H1 (cell line): Measurements from ENCODE around the gene ABCC9. TPM values are rescaled to one million over a fixed set of nuclear protein-coding genes. Genes with fewer than 3 reads are reported as not detected.

Source experiments
- CTCF ChIA-PET: fragments of 300-600 bp; sonication (Branson Sonifier 250); formaldehyde crosslinking; loops from one replicate; lab custom pipeline; 2021; ENCODE audit not compliant: partially characterized antibody; lab: Charles Lee
- POLR2A ChIA-PET: fragments of 300-600 bp; sonication (Branson Sonifier 250); formaldehyde crosslinking; loops from one replicate; lab custom pipeline; 2021; ENCODE audit warnings: inconsistent platforms; ENCODE audit not compliant: partially characterized antibody; lab: Charles Lee
- DNase-seq, 2 experiments: peaks; one replicate each; pipeline versions ENCODE4 v3.0.0 to v3.0.0-alpha.2; 2010 to 2022; ENCODE audit warnings: low spot score in 2 of 2, low read depth in 1 of 2, mixed read lengths in 1 of 2
- FAIRE-seq: peaks from 2 replicates; lab custom pipeline; 2011; peaks lifted over from hg19 to GRCh38; lab: Jason Lieb, UNC
- H2AFZ ChIP-seq: 2 replicates; pipeline ENCODE4 v1.8.1; 2012; ENCODE audit warnings: low read length, inconsistent platforms
- H2AK5ac ChIP-seq: 2 replicates; pipeline ENCODE4 v1.6.1; 2013; ENCODE audit warnings: low read depth, low read length
- H2BK120ac ChIP-seq: replicated peaks from 2 replicates; pipeline ENCODE3; 2013; ENCODE audit warnings: low read depth, low read length, inconsistent platforms
- H2BK12ac ChIP-seq: 2 replicates; pipeline ENCODE4 v1.6.1; 2013; ENCODE audit warnings: low read depth, low read length
- H2BK15ac ChIP-seq: 2 replicates; pipeline ENCODE4 v1.6.1; 2013; ENCODE audit warnings: low read length
- H2BK20ac ChIP-seq: 2 replicates; pipeline ENCODE4 v1.6.1; 2013; ENCODE audit warnings: low read length
- H2BK5ac ChIP-seq: 2 replicates; pipeline ENCODE4 v1.6.1; 2013; ENCODE audit warnings: low read depth, low read length
- H3K14ac ChIP-seq: 2 replicates; pipeline ENCODE4 v1.6.1; 2013; ENCODE audit warnings: inconsistent platforms; ENCODE audit not compliant: insufficient read length
- H3K18ac ChIP-seq: 2 replicates; pipeline ENCODE4 v1.6.1; 2013; ENCODE audit warnings: low read length; ENCODE audit errors: extremely low read depth
- H3K23ac ChIP-seq: 2 replicates; pipeline ENCODE4 v1.6.1; 2013; ENCODE audit warnings: inconsistent platforms; ENCODE audit not compliant: insufficient read length
- H3K23me2 ChIP-seq: 2 replicates; pipeline ENCODE4 v1.6.1; 2013; ENCODE audit warnings: low read depth, low read length
- H3K27ac ChIP-seq: 2 replicates; pipeline ENCODE4 v1.6.1; 2011; ENCODE audit warnings: low read depth, low read length, inconsistent platforms
- H3K27me3 ChIP-seq, 4 experiments: replicated peaks in 1 of 4; 1 replicate in 1 of 4; 2 replicates in 3 of 4; pipeline versions ENCODE4 v1.6.1 to v1.8.1; 2011 to 2013; ENCODE audit warnings: low read length in 3 of 4, mild to moderate bottlenecking in 3 of 4, inconsistent platforms in 2 of 4, mixed read lengths in 2 of 4, moderate library complexity in 1 of 4; ENCODE audit not compliant: control insufficient read depth in 3 of 4, insufficient read depth in 3 of 4; ENCODE audit errors: extremely low read depth in 1 of 4
- H3K36me3 ChIP-seq, 4 experiments: 2 replicates each; pipeline versions ENCODE4 v1.6.1 to v1.8.1; 2011 to 2013; ENCODE audit warnings: mild to moderate bottlenecking in 4 of 4, low read length in 3 of 4, moderate library complexity in 2 of 4, control low read depth in 1 of 4, inconsistent platforms in 1 of 4; ENCODE audit not compliant: insufficient read depth in 4 of 4, control insufficient read depth in 2 of 4
- H3K4ac ChIP-seq: replicated peaks from 2 replicates; pipeline ENCODE3; 2013; ENCODE audit warnings: low read length, low read depth, mixed read lengths, inconsistent platforms; ENCODE audit not compliant: insufficient read length
- H3K4me1 ChIP-seq, 4 experiments: replicated peaks in 1 of 4; 1 replicate in 1 of 4; 2 replicates in 3 of 4; pipeline versions ENCODE4 v1.6.1 to v1.8.1; 2011 to 2013; ENCODE audit warnings: low read length in 3 of 4, inconsistent platforms in 2 of 4, mixed read lengths in 1 of 4; ENCODE audit not compliant: insufficient read depth in 4 of 4, control insufficient read depth in 3 of 4
- H3K4me2 ChIP-seq, 2 experiments: 2 replicates each; pipeline versions ENCODE4 v1.6.1 to v1.8.1; 2011 to 2013; ENCODE audit warnings: low read depth in 2 of 2, low read length in 2 of 2, control low read depth in 1 of 2, inconsistent platforms in 1 of 2, mild to moderate bottlenecking in 1 of 2; ENCODE audit not compliant: insufficient read depth in 1 of 2
- H3K4me3 ChIP-seq, 4 experiments: fragments of 200-600, 300-600 bp in 1 of 4; sonication (generic), shearing (Covaris generic), sonication (Bioruptor Twin) in 1 of 4; 2 replicates each; pipeline versions ENCODE4 v1.5.1 to v1.8.1; 2011 to 2016; ENCODE audit warnings: low read length in 4 of 4, low read depth in 3 of 4, control low read depth in 2 of 4, inconsistent platforms in 2 of 4, mild to moderate bottlenecking in 2 of 4, mixed read lengths in 1 of 4, moderate library complexity in 1 of 4; ENCODE audit not compliant: insufficient read depth in 2 of 4; ENCODE audit errors: extremely low read depth in 1 of 4
- H3K56ac ChIP-seq: replicated peaks from 2 replicates; pipeline ENCODE3; 2013; ENCODE audit warnings: low read depth, mild to moderate bottlenecking, mixed read lengths, low read length, inconsistent platforms; ENCODE audit not compliant: insufficient read length
- H3K79me1 ChIP-seq: 2 replicates; pipeline ENCODE4 v1.6.1; 2013; ENCODE audit warnings: low read depth, low read length, control low read depth
- H3K79me2 ChIP-seq, 2 experiments: 2 replicates each; pipeline versions ENCODE4 v1.6.1 to v1.8.1; 2012 to 2013; ENCODE audit warnings: low read length in 2 of 2, mild to moderate bottlenecking in 2 of 2, inconsistent platforms in 1 of 2; ENCODE audit not compliant: insufficient read depth in 2 of 2, control insufficient read depth in 1 of 2
- H3K9ac ChIP-seq, 4 experiments: replicated peaks in 1 of 4; 1 replicate in 1 of 4; 2 replicates in 3 of 4; pipeline versions ENCODE4 v1.6.1 to v1.8.1; 2011 to 2013; ENCODE audit warnings: low read depth in 3 of 4, low read length in 3 of 4, control low read depth in 2 of 4, mild to moderate bottlenecking in 2 of 4, moderate library complexity in 2 of 4, inconsistent platforms in 1 of 4; ENCODE audit errors: extremely low read depth in 1 of 4
- H3K9me3 ChIP-seq, 2 experiments: 2 replicates each; pipeline versions ENCODE4 v1.6.1 to v1.8.1; 2012 to 2013; ENCODE audit warnings: mild to moderate bottlenecking in 2 of 2, moderate library complexity in 2 of 2, control low read depth in 1 of 2, inconsistent platforms in 1 of 2, low read depth in 1 of 2, low read length in 1 of 2, mixed read lengths in 1 of 2; ENCODE audit not compliant: insufficient read depth in 2 of 2
- H4K20me1 ChIP-seq, 2 experiments: replicated peaks in 1 of 2; 2 replicates each; pipeline versions ENCODE3 to v1.8.1; 2011 to 2013; ENCODE audit warnings: inconsistent platforms in 2 of 2, low read length in 2 of 2, mild to moderate bottlenecking in 1 of 2; ENCODE audit not compliant: insufficient read depth in 2 of 2, control insufficient read depth in 1 of 2
- H4K5ac ChIP-seq: 2 replicates; pipeline ENCODE4 v1.6.1; 2013; ENCODE audit warnings: low read length, low read depth, mixed read lengths, inconsistent platforms; ENCODE audit not compliant: insufficient read length
- H4K8ac ChIP-seq: 2 replicates; pipeline ENCODE4 v1.8.0; 2013; ENCODE audit warnings: mild to moderate bottlenecking, moderate library complexity, low read length, inconsistent platforms; ENCODE audit not compliant: insufficient read depth; ENCODE audit errors: extremely low read depth
- H4K91ac ChIP-seq: replicated peaks from 2 replicates; pipeline ENCODE3; 2013; ENCODE audit warnings: low read length, mixed read lengths, inconsistent platforms; ENCODE audit not compliant: insufficient read length
- CEBPB ChIP-seq: IDR thresholded peaks from 2 replicates; pipeline ENCODE4 v1.6.1; 2012; ENCODE audit warnings: low read depth, low read length
- GABPA ChIP-seq: IDR thresholded peaks from 2 replicates; pipeline ENCODE4 v1.6.1; 2011; ENCODE audit warnings: mild to moderate bottlenecking, low read length, moderate library complexity, borderline replicate concordance; ENCODE audit not compliant: insufficient read depth
- JUND ChIP-seq: IDR thresholded peaks from 2 replicates; pipeline ENCODE4 v1.6.1; 2011; ENCODE audit warnings: mild to moderate bottlenecking, improper control_type of control experiment, low read length
- PHF8 ChIP-seq: fragments of 200-600 bp; sonication (generic); conservative IDR thresholded peaks from 2 replicates; pipeline ENCODE4 v1.7.1; 2012; ENCODE audit warnings: low read depth, mild to moderate bottlenecking, inconsistent platforms, low read length, moderate library complexity
- SIX5 ChIP-seq: IDR thresholded peaks from 2 replicates; pipeline ENCODE4 v1.6.1; 2011; ENCODE audit warnings: mild to moderate bottlenecking, low read depth, low read length
- SRF ChIP-seq: IDR thresholded peaks from 2 replicates; pipeline ENCODE4 v1.6.1; 2011; ENCODE audit warnings: mild to moderate bottlenecking, low read depth, low read length, moderate library complexity
- TEAD4 ChIP-seq: IDR thresholded peaks from 2 replicates; pipeline ENCODE4 v1.6.1; 2012; ENCODE audit warnings: low read depth, low read length, inconsistent platforms, mixed read lengths
- WGBS, 2 experiments: shearing (Covaris generic) in 1 of 2; methylation state at CpG; one replicate each; pipeline versions ENCODE4 v1.1.6 to v1.1.7; 2013 to 2015; ENCODE audit warnings: low lambda C conversion rate in 2 of 2, mixed read lengths in 2 of 2, inconsistent platforms in 1 of 2, low coverage in 1 of 2, missing lambda C conversion rate in 1 of 2; ENCODE audit not compliant: insufficient replicate concordance in 2 of 2, insufficient coverage in 1 of 2, insufficient read length in 1 of 2; ENCODE audit errors: extremely low coverage in 1 of 2, missing lambda C conversion rate in 1 of 2; 5-methylcytosine and 5-hydroxymethylcytosine counted together
- polyA plus RNA-seq, 7 experiments: library from polyadenylated mRNA; depleted of rRNA in 3 of 7; stranded (reverse) in 5 of 7; unstranded in 2 of 7; fragments of >200 nt in 5 of 7; fragments of 200-250 nt in 2 of 7; gene quantifications; 1 replicate in 5 of 7; 2 replicates in 1 of 7; 4 replicates in 1 of 7; pipeline versions ENCODE4 v1.2.1 to v1.2.3, GENCODE V29; 2011 to 2013; ENCODE audit warnings: missing spikeins in 2 of 7, mixed read lengths in 2 of 7
- total RNA-seq: library from RNA; stranded (reverse); fragmentation: NEBNext Ultra II Directional; extraction: Animal tissue kit (Norgen Biotek cat#: 25700); gene quantifications from 2 replicates; pipeline ENCODE4 v1.2.1, GENCODE V29; 2021

ABCC9 gene
- total and polyA plus RNA-seq, 2 of the 8 experiments (the other 6 are each of a cell fraction or from before 2014, with no cell fraction given) = under 0.01 TPM; not detected in 1

GRCh38 chr12:21764950-21765349 is 176.3 kb downstream of the ABCC9 start:
- Histone ChIP-seq H4K91ac (no peak overlapping the region), H2AK5ac (no peak overlapping the region), H3K4me3 (no peak overlapping the region), H3K79me1 (no peaks in the 10 kb centered on the region), H2BK5ac (no peak overlapping the region), H3K4me1 (no peaks in the 10 kb centered on the region), H3K23me2 (no peaks in the 10 kb centered on the region), H3K4me2 (no peak overlapping the region), H2BK12ac (no peak overlapping the region), H4K8ac (no peak overlapping the region), H2BK120ac (no peak overlapping the region), H4K20me1 (no peaks in the 10 kb centered on the region), H2AFZ (no peak overlapping the region), H4K5ac (no peak overlapping the region), H2BK15ac (no peak overlapping the region), H3K14ac (no peak overlapping the region), H3K56ac (no peak overlapping the region), H2BK20ac (no peak overlapping the region), H3K18ac (no peak overlapping the region), H3K79me2 (no peaks in the 10 kb centered on the region), H3K27ac (no peak overlapping the region), H3K9ac (no peak overlapping the region), H3K23ac (no peak overlapping the region), H3K27me3 (no peaks in the 10 kb centered on the region), H3K9me3 (no peaks in the 10 kb centered on the region), H3K4ac (no peak overlapping the region), H3K36me3 (no peaks in the 10 kb centered on the region)
- WGBS, 2 experiments = 89% methylated on average over 4 of the region's 4 CpGs; no CpG with 5 or more reads in 1 of the 2 experiments
- FAIRE-seq (no peak), DNase-seq (no peak)
- CTCF ChIA-PET = interaction anchor here (0.6 to 2.1 kb wide), 2 partner anchors 8 to 80 kb away, joined by 3 to 5 read pairs; no protein-coding TSS in a partner anchor
- POLR2A ChIA-PET = no interaction called here
- no peak for TF ChIP-seq CEBPB
- no peak for TF ChIP-seq PHF8
- TF ChIP-seq GABPA = no peak
- TF ChIP-seq SIX5 = no peak
- TF ChIP-seq TEAD4 = no peak
- TF ChIP-seq JUND = no peak
- no peak for TF ChIP-seq SRF
